GM23338 (cell line): ENCODE results near the gene PLEKHH3.

ENCODE experiments used
- CREB1 ChIP-seq: fragments of 250-450 bp; sonication (Bioruptor Pico); IDR thresholded peaks from 2 replicates; pipeline ENCODE4 v1.5.0; 2020; ENCODE audit warnings: low read depth, mild to moderate bottlenecking, moderate library complexity
- CTCF ChIP-seq, 2 experiments: fragments of 200-600 bp in 1 of 2; sonication (generic) in 1 of 2; conservative IDR thresholded peaks; 2 replicates each; pipeline versions ENCODE4 v1.5.1 to v1.6.1; 2016 to 2017; ENCODE audit warnings: antibody characterized with exemption in 2 of 2, low read depth in 2 of 2, mild to moderate bottlenecking in 2 of 2, moderate library complexity in 1 of 2
- EZH2 ChIP-seq: fragments of 200-600 bp; sonication (generic); IDR thresholded peaks from one replicate; pipeline ENCODE4 v1.8.0; 2017; ENCODE audit warnings: antibody characterized with exemption, mild to moderate bottlenecking, low read depth; ENCODE audit not compliant: unreplicated experiment
- EZH2phosphoT487 ChIP-seq: fragments of 200-600 bp; sonication (generic); IDR thresholded peaks from one replicate; pipeline ENCODE4 v1.8.1; 2018; ENCODE audit warnings: antibody characterized with exemption; ENCODE audit not compliant: unreplicated experiment
- JUNB ChIP-seq: IDR thresholded peaks from one replicate; pipeline ENCODE4 v1.6.1; 2016; ENCODE audit warnings: antibody characterized with exemption; ENCODE audit not compliant: unreplicated experiment
- ZNF462 ChIP-seq: fragments of 250-450 bp; sonication (Bioruptor Pico); IDR thresholded peaks from 2 replicates; pipeline ENCODE4 v1.5.0; 2020; ENCODE audit warnings: mild to moderate bottlenecking, moderate library complexity

- TF ChIP-seq CTCF (conservative IDR thresholded peaks at IDR 0.05; ENCODE audit: low read depth in 2 of 2) (no peak), EZH2 (no peak), EZH2phosphoT487 (no peak), CREB1 (CRISPR knock-in tag) (no peak), JUNB (no peak), ZNF462 (CRISPR knock-in tag) (no peak)
Observed at GRCh38 chr17:42687707-42688320, 11.0 kb upstream of the PLEKHH3 start.
